ENCODE data around the gene OR2A1. TPM values are rescaled to one million over a fixed set of nuclear protein-coding genes. Genes with fewer than 3 reads are reported as not detected.
"Not testable (repeated sequence)": the region's sequence is repeated elsewhere in the genome, so short reads cannot be mapped to it uniquely, and the experiment has no call there.

Gene OR2A1
- total and polyA plus RNA-seq, 4 donors = 0.10 to 0.50 (median 0.21) TPM

DNA sequence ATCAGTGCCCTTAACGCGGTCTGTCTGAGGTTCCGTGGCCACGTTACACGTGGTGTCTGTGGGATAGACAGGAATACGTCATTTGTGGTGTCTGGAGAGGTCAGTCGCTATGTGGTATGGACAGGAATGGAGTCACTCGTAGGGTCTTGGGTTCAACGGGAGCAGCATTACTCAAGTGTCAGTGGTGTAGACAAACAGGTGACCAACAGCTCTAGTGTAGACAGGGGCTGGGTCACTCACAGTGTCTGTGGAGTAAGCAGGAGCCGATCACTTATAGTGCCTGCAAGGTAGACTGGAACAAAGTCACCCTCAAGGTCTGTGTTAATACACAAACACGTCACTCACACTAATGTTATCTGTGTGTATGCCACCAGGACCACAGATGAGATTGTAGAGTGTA is 44.6 kb downstream of the OR2A1 start:
- H3K4me3 ChIP-seq (ENCODE audit: low read depth, low read length); H3K9me3 ChIP-seq (ENCODE audit: control insufficient read depth, insufficient read depth, low read length); H3K4me1 ChIP-seq (ENCODE audit: control insufficient read depth, insufficient read depth, low read length); H3K36me3 ChIP-seq (ENCODE audit: control insufficient read depth, insufficient read depth, low read length); H3K27ac ChIP-seq (ENCODE audit: low read depth, low read length); DNase-seq (ENCODE audit: low read depth in 4 of 6, low spot score in 6 of 6); H3K27me3 ChIP-seq (ENCODE audit: control insufficient read depth, insufficient read depth, low read length): not testable (repeated sequence)
- WGBS (ENCODE audit: insufficient coverage) = no CpG with 5 or more reads among the region's 11 CpGs

DNA sequence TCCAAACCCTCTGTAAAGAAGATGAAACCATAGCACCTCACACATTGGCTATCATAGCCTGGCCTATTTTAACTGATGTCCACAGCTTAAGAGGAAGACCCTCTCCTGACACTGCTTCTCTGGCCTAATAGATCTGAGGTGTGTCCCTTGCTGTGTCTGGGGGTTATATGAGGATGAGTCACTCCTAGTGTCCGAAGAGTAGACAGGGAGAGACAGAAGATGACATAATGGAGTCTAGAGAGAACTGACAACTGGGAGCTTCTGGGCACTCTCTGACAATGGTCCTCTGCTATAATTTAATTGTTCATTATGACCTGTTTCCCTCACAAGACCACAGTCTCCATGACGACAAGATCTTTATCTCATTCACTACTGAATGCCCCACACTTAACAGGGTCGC is 49.8 kb downstream of the OR2A1 start:
- H3K4me3 ChIP-seq (ENCODE audit: low read depth, low read length); H3K27me3 ChIP-seq (ENCODE audit: control insufficient read depth, insufficient read depth, low read length); H3K36me3 ChIP-seq (ENCODE audit: control insufficient read depth, insufficient read depth, low read length); H3K27ac ChIP-seq (ENCODE audit: low read depth, low read length); H3K4me1 ChIP-seq (ENCODE audit: control insufficient read depth, insufficient read depth, low read length); H3K9me3 ChIP-seq (ENCODE audit: control insufficient read depth, insufficient read depth, low read length); DNase-seq (ENCODE audit: low read depth in 4 of 6, low spot score in 6 of 6): not testable (repeated sequence)
- WGBS (ENCODE audit: insufficient coverage) = no CpG with 5 or more reads among the region's 3 CpGs

DNA sequence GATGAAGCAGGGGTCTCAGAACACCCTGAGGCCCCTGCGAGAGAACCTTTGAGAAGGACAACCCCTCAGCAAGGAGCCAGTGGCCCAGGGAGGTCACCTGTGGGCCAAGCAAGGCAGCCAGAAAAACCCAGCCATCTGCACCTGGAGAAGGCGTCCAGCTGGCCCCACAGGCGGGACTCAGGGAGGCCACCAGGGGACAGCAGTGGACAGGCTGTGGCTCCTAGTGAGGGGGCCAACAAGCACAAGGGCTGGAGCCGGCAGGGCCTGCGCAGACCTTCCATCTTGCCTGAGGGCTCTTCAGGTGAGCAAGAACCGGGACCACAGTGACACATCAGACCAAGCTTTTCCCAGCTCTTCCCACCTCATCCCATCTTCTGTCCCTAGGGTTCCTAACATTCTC is 53.3 kb downstream of the OR2A1 start:
- not testable (repeated sequence) for H3K27me3 ChIP-seq (ENCODE audit: control insufficient read depth, insufficient read depth, low read length); H3K36me3 ChIP-seq (ENCODE audit: control insufficient read depth, insufficient read depth, low read length); DNase-seq (ENCODE audit: low read depth in 4 of 6, low spot score in 6 of 6); H3K4me3 ChIP-seq (ENCODE audit: low read depth, low read length); H3K4me1 ChIP-seq (ENCODE audit: control insufficient read depth, insufficient read depth, low read length); H3K27ac ChIP-seq (ENCODE audit: low read depth, low read length); H3K9me3 ChIP-seq (ENCODE audit: control insufficient read depth, insufficient read depth, low read length)
- WGBS (ENCODE audit: insufficient coverage) = no CpG with 5 or more reads among the region's 6 CpGs

DNA sequence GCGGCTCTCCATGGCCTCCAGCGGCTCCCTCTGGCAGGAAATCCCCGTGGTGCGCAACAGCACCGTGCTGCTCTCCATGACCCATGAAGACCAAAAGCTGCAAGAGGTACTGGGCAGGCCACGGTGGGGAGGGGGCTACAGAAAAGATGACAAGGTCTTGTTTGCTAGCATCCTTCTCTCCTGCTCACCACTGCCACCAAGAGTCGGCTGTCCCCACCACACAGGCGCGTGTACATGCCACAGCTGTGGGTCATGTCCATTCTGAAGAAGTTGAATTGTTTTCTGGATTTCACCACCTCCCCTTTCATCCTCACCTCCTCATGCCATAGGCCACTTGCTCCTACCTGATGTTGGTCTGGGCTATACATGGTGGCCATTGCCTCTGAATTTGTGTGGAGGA is 55.0 kb downstream of the OR2A1 start:
- WGBS (ENCODE audit: insufficient coverage) = no CpG with 5 or more reads among the region's 9 CpGs
- H3K9me3 ChIP-seq (ENCODE audit: control insufficient read depth, insufficient read depth, low read length); H3K36me3 ChIP-seq (ENCODE audit: control insufficient read depth, insufficient read depth, low read length); H3K27me3 ChIP-seq (ENCODE audit: control insufficient read depth, insufficient read depth, low read length); H3K4me1 ChIP-seq (ENCODE audit: control insufficient read depth, insufficient read depth, low read length); H3K4me3 ChIP-seq (ENCODE audit: low read depth, low read length); H3K27ac ChIP-seq (ENCODE audit: low read depth, low read length); DNase-seq (ENCODE audit: low read depth in 4 of 6, low spot score in 6 of 6): not testable (repeated sequence)

DNA sequence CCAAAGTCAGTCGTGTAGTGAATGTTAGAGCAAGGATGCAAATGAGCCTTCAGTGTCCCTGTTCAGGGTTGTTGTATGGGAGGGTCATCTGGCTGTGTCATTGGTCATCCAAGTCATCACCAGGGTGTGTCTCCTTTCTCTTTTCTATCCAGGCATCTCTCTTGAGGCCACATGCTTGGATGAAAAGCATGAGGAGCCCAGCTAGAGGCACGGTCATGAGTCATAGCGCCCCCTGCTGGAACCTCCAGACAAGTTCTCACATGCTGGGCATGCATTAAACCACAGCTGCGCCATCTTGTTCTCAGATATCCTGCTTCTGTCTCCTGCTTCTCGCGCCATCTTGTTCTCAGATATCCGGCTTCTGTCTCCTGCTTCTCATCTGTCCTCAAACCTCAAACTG is 57.0 kb downstream of the OR2A1 start:
- DNase-seq (ENCODE audit: low read depth in 4 of 6, low spot score in 6 of 6); H3K36me3 ChIP-seq (ENCODE audit: control insufficient read depth, insufficient read depth, low read length); H3K4me1 ChIP-seq (ENCODE audit: control insufficient read depth, insufficient read depth, low read length); H3K9me3 ChIP-seq (ENCODE audit: control insufficient read depth, insufficient read depth, low read length); H3K27me3 ChIP-seq (ENCODE audit: control insufficient read depth, insufficient read depth, low read length); H3K27ac ChIP-seq (ENCODE audit: low read depth, low read length); H3K4me3 ChIP-seq (ENCODE audit: low read depth, low read length): not testable (repeated sequence)
- no CpG with 5 or more reads among the region's 7 CpGs for WGBS (ENCODE audit: insufficient coverage)

Other genes with a start within 250 kb of the OR2A1 start
- gene OR2A25, start 242.6 kb upstream of the OR2A1 start, total RNA-seq = not detected
- gene OR2A25, start 242.6 kb upstream of the OR2A1 start, polyA plus RNA-seq (ENCODE audit: insufficient read length in 2 of 2) = under 1 TPM in 1 of 2 donors, not detected in 1; 0.11 TPM
- gene OR2A12, start 226.1 kb upstream of the OR2A1 start, total RNA-seq = not detected
- under 1 TPM in 1 of 2 donors, not detected in 1; 0.03 TPM for gene OR2A12, start 226.1 kb upstream of the OR2A1 start, polyA plus RNA-seq (ENCODE audit: insufficient read length in 2 of 2)
- not detected for gene OR2A2, start 202.8 kb upstream of the OR2A1 start, total RNA-seq
- gene OR2A2, start 202.8 kb upstream of the OR2A1 start, polyA plus RNA-seq (ENCODE audit: insufficient read length in 2 of 2) = not detected
- gene OR2A14, start 189.2 kb upstream of the OR2A1 start, total RNA-seq = not detected
- not detected for gene OR2A14, start 189.2 kb upstream of the OR2A1 start, polyA plus RNA-seq (ENCODE audit: insufficient read length in 2 of 2)
- gene CTAGE4, start 129.0 kb upstream of the OR2A1 start, total RNA-seq = 1 to 10 TPM in 1 of 2 donors, under 1 TPM in 1; 0.33 to 1.6 TPM
- gene CTAGE4, start 129.0 kb upstream of the OR2A1 start, polyA plus RNA-seq (ENCODE audit: insufficient read length in 2 of 2) = under 1 TPM in 1 of 2 donors, not detected in 1; 0.50 TPM
- 1 to 10 TPM; 2.0 to 2.6 TPM for gene ARHGEF35, start 116.6 kb upstream of the OR2A1 start, total RNA-seq
- 1 to 10 TPM in 1 of 2 donors, under 1 TPM in 1; 0.89 to 1.2 TPM for gene ARHGEF35, start 116.6 kb upstream of the OR2A1 start, polyA plus RNA-seq (ENCODE audit: insufficient read length in 2 of 2)
- gene OR2A42, start 72.8 kb upstream of the OR2A1 start, total RNA-seq = under 1 TPM; 0.06 to 0.10 TPM
- gene OR2A42, start 72.8 kb upstream of the OR2A1 start, polyA plus RNA-seq (ENCODE audit: insufficient read length in 2 of 2) = under 1 TPM; 0.11 to 0.45 TPM
- 1 to 10 TPM; 1.5 to 2.2 TPM for gene OR2A7, start 47.6 kb upstream of the OR2A1 start, total RNA-seq
- gene OR2A7, start 47.6 kb upstream of the OR2A1 start, polyA plus RNA-seq (ENCODE audit: insufficient read length in 2 of 2) = 1 to 10 TPM in 1 of 2 donors, under 1 TPM in 1; 0.25 to 1.7 TPM
- 1 to 10 TPM in 1 of 2 donors, under 1 TPM in 1; 0.20 to 2.6 TPM for gene CTAGE8, start 43.1 kb upstream of the OR2A1 start, total RNA-seq
- gene CTAGE8, start 43.1 kb upstream of the OR2A1 start, polyA plus RNA-seq (ENCODE audit: insufficient read length in 2 of 2) = under 1 TPM; 0.30 to 0.47 TPM
- gene ARHGEF5, start 43.0 kb downstream of the OR2A1 start, total RNA-seq = 1 to 10 TPM; 2.2 to 3.5 TPM
- gene ARHGEF5, start 43.0 kb downstream of the OR2A1 start, polyA plus RNA-seq (ENCODE audit: insufficient read length in 2 of 2) = 1 to 10 TPM; 1.1 to 3.2 TPM
- not detected for gene NOBOX, start 91.3 kb downstream of the OR2A1 start, total RNA-seq
- not detected for gene NOBOX, start 91.3 kb downstream of the OR2A1 start, polyA plus RNA-seq (ENCODE audit: insufficient read length in 2 of 2)

Data from spinal cord (tissue), 10 donors.